GM12878 (cell line): ENCODE measurements around the gene PARP1. TPM values are rescaled to one million over a fixed set of nuclear protein-coding genes. Genes with fewer than 3 reads are reported as not detected.

ENCODE experiments used
- ATAC-seq: fragments of 200-7000 bp; cut with Tn5 transposase; 3 replicates; pipeline ENCODE4 v1.9.1; 2020; ENCODE audit warnings: mild to moderate bottlenecking, moderate library complexity
- BruUV-seq: library from RNA; stranded (reverse); fragments of 400-500 nt; replicated peaks from 2 replicates; lab custom pipeline; 2021; lab: Mats Ljungman, UMichigan
- CTCF ChIA-PET: fragments of 300-600 bp; sonication (Branson Sonifier 250); formaldehyde crosslinking; extraction: SDS; loops from one replicate; lab custom pipeline; 2021; ENCODE audit warnings: inconsistent platforms; lab: Yijun Ruan, JAX
- POLR2A ChIA-PET: fragments of 350-600 bp; formaldehyde crosslinking; extraction: SDS; loops from one replicate; lab custom pipeline; 2021; ENCODE audit warnings: inconsistent platforms; lab: Charles Lee
- RAD21 ChIA-PET: fragments of 300-600 bp; sonication (Branson Sonifier 250); formaldehyde crosslinking; loops from one replicate; lab custom pipeline; 2023; ENCODE audit warnings: antibody characterized with exemption; ENCODE audit not compliant: unreplicated experiment; lab: Charles Lee
- SMC1A ChIA-PET: fragments of 300-600 bp; sonication (Branson Sonifier 250); formaldehyde crosslinking; loops from one replicate; lab custom pipeline; 2023; ENCODE audit not compliant: unreplicated experiment, uncharacterized antibody; lab: Charles Lee
- DNase-seq: peaks from one replicate; pipeline ENCODE4 v3.0.0-alpha.2; 2011; ENCODE audit warnings: low read depth, low spot score
- FAIRE-seq: peaks from 3 replicates; lab custom pipeline; 2011; peaks lifted over from hg19 to GRCh38; lab: Jason Lieb, UNC
- H2AFZ ChIP-seq: 2 replicates; pipeline ENCODE4 v1.6.0; 2011; ENCODE audit warnings: low read depth, low read length, control low read depth; ENCODE audit not compliant: control insufficient read depth
- H3K27ac ChIP-seq: 2 replicates; pipeline ENCODE4 v1.5.1; 2011; ENCODE audit warnings: control low read depth; ENCODE audit not compliant: control insufficient read depth, insufficient read depth
- H3K27me3 ChIP-seq, 2 experiments: replicated peaks in 1 of 2; 2 replicates each; pipeline versions ENCODE4 v1.6.0 to v1.6.1; 2011; ENCODE audit warnings: low read length in 1 of 2; ENCODE audit not compliant: control insufficient read depth in 2 of 2, insufficient read depth in 2 of 2
- H3K36me3 ChIP-seq, 2 experiments: 2 replicates each; pipeline ENCODE4 v1.5.1; 2011; ENCODE audit warnings: low read length in 1 of 2; ENCODE audit not compliant: control insufficient read depth in 2 of 2, insufficient read depth in 2 of 2
- H3K4me1 ChIP-seq: 2 replicates; pipeline ENCODE4 v1.6.1; 2011; ENCODE audit warnings: mild to moderate bottlenecking, low read length, moderate library complexity, mixed read lengths; ENCODE audit not compliant: control insufficient read depth, insufficient read depth
- H3K4me2 ChIP-seq: 2 replicates; pipeline ENCODE4 v1.6.0; 2011; ENCODE audit warnings: control low read depth; ENCODE audit not compliant: control insufficient read depth, insufficient read depth
- H3K4me3 ChIP-seq: fragments of 200-600 bp; sonication (generic); 2 replicates; pipeline ENCODE4 v1.5.1; 2016
- H3K79me2 ChIP-seq: 2 replicates; pipeline ENCODE4 v1.6.0; 2011; ENCODE audit warnings: low read length; ENCODE audit not compliant: control insufficient read depth, insufficient read depth
- H3K9ac ChIP-seq: 2 replicates; pipeline ENCODE4 v1.8.0; 2011; ENCODE audit warnings: low read length, control low read depth, mixed read lengths; ENCODE audit not compliant: control insufficient read depth, insufficient read depth
- H3K9me3 ChIP-seq: replicated peaks from 3 replicates; pipeline ENCODE4 v1.5.1; 2011; ENCODE audit warnings: mild to moderate bottlenecking, low read length; ENCODE audit not compliant: control insufficient read depth, insufficient read depth
- H4K20me1 ChIP-seq: 2 replicates; pipeline ENCODE4 v1.6.0; 2011; ENCODE audit not compliant: control insufficient read depth, insufficient read depth
- BCLAF1 ChIP-seq: fragments of 450-650 bp; IDR thresholded peaks from 2 replicates; pipeline ENCODE4 v1.6.1; 2017; ENCODE audit warnings: antibody characterized with exemption, mild to moderate bottlenecking, moderate library complexity
- ELK1 ChIP-seq: IDR thresholded peaks from 2 replicates; pipeline ENCODE4 v1.6.1; 2012; ENCODE audit warnings: low read depth, low read length, improper control_type of control experiment
- FOXK2 ChIP-seq: fragments of 450-650 bp; IDR thresholded peaks from 2 replicates; pipeline ENCODE4 v1.6.1; 2017; ENCODE audit warnings: mild to moderate bottlenecking, moderate library complexity
- GATAD2B ChIP-seq: fragments of 450-650 bp; conservative IDR thresholded peaks from 2 replicates; pipeline ENCODE4 v1.6.1; 2017; ENCODE audit warnings: low read depth, mild to moderate bottlenecking, moderate library complexity
- JUND ChIP-seq: IDR thresholded peaks from 2 replicates; pipeline ENCODE4 v1.6.1; 2012; ENCODE audit warnings: low read depth, mild to moderate bottlenecking, low read length, improper control_type of control experiment, moderate library complexity
- NFYA ChIP-seq: IDR thresholded peaks from 2 replicates; pipeline ENCODE4 v1.6.1; 2011; ENCODE audit warnings: low read depth, mild to moderate bottlenecking, low read length, improper control_type of control experiment, borderline replicate concordance
- RELA ChIP-seq: fragments of 450-650 bp; IDR thresholded peaks from 2 replicates; pipeline ENCODE4 v1.8.0; 2014; ENCODE audit warnings: borderline replicate concordance; ENCODE audit not compliant: partially characterized antibody
- SP1 ChIP-seq: IDR thresholded peaks from one replicate; pipeline ENCODE4 v1.6.1; 2011; ENCODE audit warnings: low read depth, low read length
- WGBS: methylation state at CpG from one replicate; pipeline ENCODE4 v1.1.6; 2016; ENCODE audit warnings: low lambda C conversion rate; ENCODE audit not compliant: insufficient replicate concordance, insufficient coverage; ENCODE audit errors: missing lambda C conversion rate; 5-methylcytosine and 5-hydroxymethylcytosine counted together
- in situ Hi-C: fragments of 300-500 bp; cut with MboI; formaldehyde crosslinking; loops from 9 replicates; pipeline ENCODE4 v1.14.3; 2018; ENCODE audit warnings: mixed read lengths
- intact Hi-C: fragments of 100-400 bp; cut with micrococcal nuclease; formaldehyde crosslinking; loops from one replicate; pipeline ENCODE4 v1.14.2; 2022; ENCODE audit not compliant: unreplicated experiment
- polyA plus RNA-seq, 11 experiments: library from polyadenylated mRNA; depleted of rRNA in 4 of 11; unstranded in 6 of 11; stranded (reverse) in 5 of 11; fragments of >200 nt; fragmentation: Nextera tagmentation in 4 of 11; fragmentation: Illumina TruSeq in 1 of 11; extraction: Ambion mirVana in 4 of 11; extraction: Trizol in 1 of 11; gene quantifications; 1 replicate in 1 of 11; 2 replicates in 10 of 11; pipeline versions ENCODE4 v1.2.1 to v1.2.3, GENCODE V29; 2011 to 2016; ENCODE audit warnings: inconsistent platforms in 2 of 11, missing spikeins in 2 of 11, low read depth in 1 of 11
- total RNA-seq, 4 experiments: library from RNA; depleted of rRNA in 3 of 4; stranded (reverse); fragments of >200 nt in 3 of 4; fragmentation: Illumina TruSeq in 1 of 4; extraction: Trizol in 1 of 4; gene quantifications; 2 replicates each; pipeline versions ENCODE4 v1.2.1 to v1.2.3, GENCODE V29; 2013 to 2021
- TF ChIP-seq, protein P1 (sequence below): IDR thresholded peaks from 2 replicates; pipeline ENCODE4 v1.6.1; 2011; ENCODE audit warnings: borderline replicate concordance, low read depth, mild to moderate bottlenecking, moderate library complexity, low read length; ENCODE audit not compliant: insufficient read depth, poor library complexity, severe bottlenecking
- TF ChIP-seq, protein P2 (sequence below): IDR thresholded peaks from 2 replicates; pipeline ENCODE4 v1.6.1; 2012; ENCODE audit warnings: low read length, inconsistent platforms

PARP1 gene
- total and polyA plus RNA-seq, 10 of the 15 experiments (the other 5 are each of a cell fraction or from before 2014, with no cell fraction given), result 113 to 287 (median 265) TPM

GRCh38 chr1:226425431-226426031 is 17.6 kb upstream of the PARP1 start (continued):
- no peak for TF ChIP-seq BCLAF1
- TF ChIP-seq, all 136 proteins: peak for 12

- ChIA-PET POLR2A (no interaction called here), CTCF (interaction anchor here (0.6 to 3.2 kb wide), 23 partner anchors 8 to 400 kb away, joined by 3 to 24 read pairs (median 5); partner anchors contain the start of gene PARP1), RAD21 (interaction anchor here (0.9 to 2.2 kb wide), 9 partner anchors 8 to 401 kb away, joined by 3 to 17 read pairs (median 4); no protein-coding TSS in a partner anchor), SMC1A (interaction anchor here (0.8 to 2.4 kb wide), 15 partner anchors 9 to 208 kb away, joined by 3 to 15 read pairs (median 4); partner anchors contain the start of gene MIXL1)
- Histone ChIP-seq H3K27me3 (no peaks in the 10 kb centered on the region), H3K4me2 (peak overlapping the region; percentile 34), H3K4me3 (no peak overlapping the region), H3K4me1 (peaks cover 16% of the 10 kb centered on the region), H3K9ac (no peak overlapping the region), H3K27ac (no peak overlapping the region), H3K79me2 (no peaks in the 10 kb centered on the region), H4K20me1 (no peaks in the 10 kb centered on the region), H3K9me3 (no peaks in the 10 kb centered on the region; the same call in 2 of the 3 replicates), H2AFZ (no peak overlapping the region), H3K36me3 (no peaks in the 10 kb centered on the region)
- peak; percentile 48 for ATAC-seq
- FAIRE-seq, result no peak
- DNase-seq, result no peak
- in situ Hi-C loops, result no loop called here
- WGBS, result 5% methylated on average over 2 of the region's 2 CpGs
- intact Hi-C loops, result loop anchor here (1.0 kb wide), 1 partner anchor 20 kb away; no protein-coding TSS in a partner anchor
- BruUV-seq, result no TSS peak
- no peak for TF ChIP-seq NFYA
- TF ChIP-seq, protein P1, sequence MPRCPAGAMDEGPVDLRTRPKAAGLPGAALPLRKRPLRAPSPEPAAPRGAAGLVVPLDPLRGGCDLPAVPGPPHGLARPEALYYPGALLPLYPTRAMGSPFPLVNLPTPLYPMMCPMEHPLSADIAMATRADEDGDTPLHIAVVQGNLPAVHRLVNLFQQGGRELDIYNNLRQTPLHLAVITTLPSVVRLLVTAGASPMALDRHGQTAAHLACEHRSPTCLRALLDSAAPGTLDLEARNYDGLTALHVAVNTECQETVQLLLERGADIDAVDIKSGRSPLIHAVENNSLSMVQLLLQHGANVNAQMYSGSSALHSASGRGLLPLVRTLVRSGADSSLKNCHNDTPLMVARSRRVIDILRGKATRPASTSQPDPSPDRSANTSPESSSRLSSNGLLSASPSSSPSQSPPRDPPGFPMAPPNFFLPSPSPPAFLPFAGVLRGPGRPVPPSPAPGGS, result no peak
- TF ChIP-seq RELA, result no peak
- no peak for TF ChIP-seq FOXK2
- TF ChIP-seq, protein P2, sequence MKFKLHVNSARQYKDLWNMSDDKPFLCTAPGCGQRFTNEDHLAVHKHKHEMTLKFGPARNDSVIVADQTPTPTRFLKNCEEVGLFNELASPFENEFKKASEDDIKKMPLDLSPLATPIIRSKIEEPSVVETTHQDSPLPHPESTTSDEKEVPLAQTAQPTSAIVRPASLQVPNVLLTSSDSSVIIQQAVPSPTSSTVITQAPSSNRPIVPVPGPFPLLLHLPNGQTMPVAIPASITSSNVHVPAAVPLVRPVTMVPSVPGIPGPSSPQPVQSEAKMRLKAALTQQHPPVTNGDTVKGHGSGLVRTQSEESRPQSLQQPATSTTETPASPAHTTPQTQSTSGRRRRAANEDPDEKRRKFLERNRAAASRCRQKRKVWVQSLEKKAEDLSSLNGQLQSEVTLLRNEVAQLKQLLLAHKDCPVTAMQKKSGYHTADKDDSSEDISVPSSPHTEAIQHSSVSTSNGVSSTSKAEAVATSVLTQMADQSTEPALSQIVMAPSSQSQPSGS, result no peak
- no peak for TF ChIP-seq GATAD2B
- no peak for TF ChIP-seq SP1
- TF ChIP-seq ELK1, result no peak
- TF ChIP-seq JUND, result no peak
Observed at GRCh38 chr1:226425004-226425378, 17.1 kb upstream of the PARP1 start.
